SK-N-DZ (cell line): ENCODE results near the gene NR1H4.
"Not testable (repeated sequence)": the region's sequence is repeated elsewhere in the genome, so short reads cannot be mapped to it uniquely, and the experiment has no call there.

Source experiments
- DNase-seq: peaks from one replicate; pipeline ENCODE4 v3.0.0-alpha.2; 2015; ENCODE audit warnings: low spot score

Gene NR1H4

DNA sequence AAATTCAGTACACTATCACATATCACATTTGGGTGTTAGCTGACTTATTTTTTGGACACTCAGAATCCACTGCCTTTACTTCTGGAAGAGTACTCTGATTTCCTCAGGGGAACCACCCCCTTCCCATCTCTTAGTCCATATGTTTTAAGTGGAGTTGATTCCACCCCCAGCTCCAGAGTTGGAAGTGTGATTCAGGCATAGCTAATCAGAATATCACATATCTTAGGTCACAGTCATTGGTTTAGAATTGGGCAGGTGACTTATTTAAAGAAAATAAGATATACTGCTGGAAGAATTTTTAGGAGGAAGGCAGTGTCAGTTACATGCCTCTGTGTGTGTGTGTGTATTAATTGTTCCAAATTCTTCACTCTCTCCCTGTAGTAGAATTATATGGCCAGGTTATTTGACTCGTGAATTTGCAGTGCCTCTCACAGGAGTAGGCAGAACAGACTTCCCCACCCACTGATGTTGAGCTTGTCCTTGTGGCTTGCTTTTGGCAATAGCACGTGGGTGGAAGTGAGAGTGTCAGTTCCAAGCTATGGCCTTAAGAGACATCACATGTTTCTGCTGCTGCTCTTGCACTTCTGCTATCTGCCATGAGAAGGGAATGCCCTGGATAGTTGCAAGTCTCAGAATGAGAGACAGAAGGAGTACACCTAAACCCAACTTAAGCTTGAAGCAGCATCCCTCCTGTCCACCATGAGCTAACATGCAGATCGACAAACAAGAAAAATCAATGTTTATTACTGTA is 93.4 kb downstream of the NR1H4 start:
- DNase-seq, result no peak

DNA sequence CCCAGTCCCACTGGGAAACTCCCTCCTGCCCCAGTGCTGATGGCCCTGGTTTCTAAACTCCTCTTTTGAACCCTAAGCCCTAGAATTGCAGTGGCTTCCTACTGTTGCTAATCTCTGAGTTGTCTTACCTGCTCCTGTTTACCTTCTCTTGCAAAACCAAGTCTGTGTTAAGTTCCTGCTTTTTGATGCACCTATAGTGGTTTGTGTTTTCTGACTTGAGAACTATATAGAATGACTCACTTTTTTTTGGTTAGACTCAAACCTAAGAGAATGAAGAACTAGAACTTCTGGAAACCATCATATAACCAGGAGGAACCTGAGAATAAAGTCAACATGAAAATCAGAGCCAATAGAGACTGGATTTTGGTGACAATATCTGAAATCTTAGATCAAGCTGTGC is 94.3 kb downstream of the NR1H4 start:
- DNase-seq, result no peak

DNA sequence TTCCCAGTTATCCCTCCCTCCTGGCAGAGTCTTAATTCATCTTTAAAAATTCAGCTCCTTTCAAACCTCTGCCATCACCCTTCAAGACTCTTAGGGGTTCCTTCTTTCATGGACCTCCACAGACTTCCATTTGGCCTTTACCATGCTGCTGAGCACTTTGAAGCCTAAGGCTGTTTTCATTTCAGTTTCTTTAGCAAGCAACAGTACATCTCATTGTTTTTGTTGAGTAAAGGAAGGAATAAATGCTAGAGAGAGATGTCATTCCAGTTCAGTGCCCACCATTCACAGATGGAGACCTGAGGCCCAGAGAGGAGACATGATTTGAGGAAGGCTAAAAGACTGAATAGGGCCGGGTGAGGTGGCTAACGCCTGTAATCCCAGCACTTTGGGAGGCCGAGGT is 98.5 kb downstream of the NR1H4 start:
- no peak for DNase-seq

DNA sequence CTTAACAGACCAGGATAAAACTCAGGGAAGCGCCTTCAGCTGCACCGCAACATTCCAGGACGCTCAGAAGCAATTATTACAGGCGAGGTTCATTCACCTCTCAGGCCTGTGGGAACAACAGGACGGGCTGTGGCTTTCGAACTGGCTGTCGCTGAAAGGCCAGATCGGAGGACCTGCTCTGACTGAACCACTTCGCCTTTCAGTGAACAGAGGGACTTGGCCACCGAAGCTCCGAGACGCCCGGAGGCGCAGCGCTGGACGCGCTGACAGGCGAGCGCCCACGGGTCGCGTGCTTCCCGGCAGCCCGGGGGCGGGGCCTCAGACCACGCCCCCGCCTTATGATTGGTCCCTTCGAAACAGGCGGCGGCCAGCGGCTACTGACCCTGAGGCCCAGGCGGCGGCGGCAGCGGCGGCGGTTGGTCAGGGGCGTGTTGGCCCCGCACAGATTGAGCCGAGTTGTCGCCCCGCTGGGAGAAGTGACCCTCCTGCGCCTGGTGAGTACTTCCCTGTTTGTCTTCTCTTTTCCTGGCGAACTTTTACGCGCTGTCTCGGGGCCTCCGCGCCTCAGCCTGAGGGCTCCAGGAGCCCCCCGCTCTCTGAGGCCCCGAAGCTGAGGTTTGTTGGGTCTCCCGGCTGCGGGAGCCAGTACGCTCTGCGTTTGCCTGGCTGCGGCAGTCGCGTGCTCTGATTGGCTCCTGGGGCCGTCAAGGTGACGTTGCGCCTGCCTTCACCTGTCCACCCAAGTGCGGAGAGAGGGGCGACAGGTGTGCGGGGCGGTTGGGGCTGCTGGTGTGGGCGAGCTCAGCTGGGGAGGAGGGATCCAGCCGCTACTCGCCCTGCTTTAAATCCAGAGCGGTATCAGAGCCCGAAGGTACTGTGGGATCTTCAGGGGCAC is 99.9 kb downstream of the NR1H4 start, which contains the start of gene GAS2L3:
Gene GAS2L3 (plus strand): TSS at position 393 of the 895 bp plus-strand sequence. CDS start 21,221 bp downstream, outside the sequence.
- DNase-seq, result peak; percentile 91

DNA sequence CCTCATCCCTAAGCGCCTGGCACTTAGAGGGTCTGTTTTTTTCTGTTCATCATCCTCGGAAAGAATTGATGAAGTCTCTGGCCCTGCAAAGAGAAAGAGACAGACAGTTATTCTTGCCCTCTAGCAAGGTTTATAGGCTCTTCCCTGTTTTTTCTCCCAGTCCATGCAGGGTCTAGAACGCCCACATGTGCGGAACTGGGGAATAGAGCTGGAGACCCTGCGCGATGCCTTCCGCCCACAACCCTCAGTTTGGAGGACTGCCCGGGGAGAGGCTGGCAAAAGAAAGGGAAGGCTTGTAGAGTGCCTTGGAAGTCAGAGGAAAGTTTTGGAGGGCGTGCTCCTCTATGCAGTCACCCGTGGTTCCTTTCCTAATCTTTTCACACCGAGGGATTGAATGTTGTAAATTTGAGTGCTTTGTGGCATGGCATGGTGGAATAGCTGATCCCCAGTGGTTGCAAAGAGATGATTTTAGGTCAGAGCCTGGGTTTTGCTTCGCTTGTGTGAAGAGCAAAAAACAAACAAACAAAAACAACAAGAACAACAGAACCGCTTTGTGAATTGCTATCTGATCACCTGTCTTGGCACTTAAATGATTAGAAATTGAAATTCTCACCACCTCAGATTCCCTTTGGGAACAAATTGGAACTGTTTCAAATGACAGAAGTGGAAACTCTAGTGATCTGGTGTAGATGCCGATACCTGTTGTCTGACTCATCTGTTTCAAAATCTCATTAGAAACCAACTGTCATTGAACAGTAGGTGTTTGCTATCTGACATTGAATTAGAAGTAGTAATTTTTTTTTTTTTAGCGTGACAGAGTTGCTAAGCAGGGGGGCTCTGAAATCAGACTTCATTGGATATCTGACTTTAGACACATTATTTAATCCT is 100.8 kb downstream of the NR1H4 start:
- peak; percentile 32 for DNase-seq

DNA sequence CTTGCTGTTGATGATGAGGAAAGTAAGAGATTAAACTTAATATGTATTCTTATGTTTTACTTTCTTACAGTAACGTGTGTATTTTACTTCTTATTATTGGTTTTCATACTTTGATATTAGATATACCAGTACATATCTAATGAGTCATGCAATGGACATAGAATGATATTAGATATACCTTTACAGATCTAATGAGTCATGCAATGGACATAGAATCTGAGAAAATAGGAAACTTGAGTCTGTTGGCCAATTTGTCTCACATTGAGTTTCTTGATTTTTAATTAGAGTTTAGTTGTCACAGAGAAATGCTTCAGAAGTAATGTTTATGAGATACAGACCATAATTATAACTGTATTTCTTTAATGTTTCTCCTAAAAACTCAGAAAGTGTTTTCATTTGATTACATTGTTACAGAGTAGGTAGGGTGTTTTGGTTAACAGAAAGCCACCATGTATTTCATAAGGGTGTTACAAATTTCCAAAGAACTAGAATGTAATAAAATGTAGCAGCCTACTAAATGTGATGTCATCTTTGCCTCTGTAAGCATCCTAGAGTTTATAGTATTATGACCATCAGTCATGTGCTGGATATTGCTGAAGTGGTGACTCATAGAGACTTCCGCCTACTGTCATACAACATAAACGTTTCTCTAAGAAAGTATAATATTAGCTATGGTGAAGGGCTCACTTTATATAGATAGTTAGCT is 102.8 kb downstream of the NR1H4 start:
- DNase-seq, result no peak

DNA sequence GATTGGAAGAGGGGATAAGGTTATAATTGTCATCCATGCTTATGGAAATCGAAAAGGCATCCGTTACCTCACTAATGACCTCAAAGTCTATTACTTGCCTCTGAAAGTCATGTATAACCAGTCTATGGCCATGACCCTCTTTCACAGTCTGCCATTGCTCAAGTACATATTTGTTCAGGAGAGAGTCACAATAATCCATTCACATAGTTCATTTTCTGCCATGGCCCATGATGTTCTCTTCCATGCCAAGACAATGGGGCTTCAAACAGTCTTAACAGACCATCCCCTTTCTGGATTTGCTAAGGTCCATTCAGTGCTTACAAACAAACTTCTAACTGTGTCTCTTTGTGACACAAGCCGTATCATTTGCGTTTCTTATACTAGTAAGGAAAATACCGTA is 105.3 kb downstream of the NR1H4 start:
- no peak for DNase-seq

DNA sequence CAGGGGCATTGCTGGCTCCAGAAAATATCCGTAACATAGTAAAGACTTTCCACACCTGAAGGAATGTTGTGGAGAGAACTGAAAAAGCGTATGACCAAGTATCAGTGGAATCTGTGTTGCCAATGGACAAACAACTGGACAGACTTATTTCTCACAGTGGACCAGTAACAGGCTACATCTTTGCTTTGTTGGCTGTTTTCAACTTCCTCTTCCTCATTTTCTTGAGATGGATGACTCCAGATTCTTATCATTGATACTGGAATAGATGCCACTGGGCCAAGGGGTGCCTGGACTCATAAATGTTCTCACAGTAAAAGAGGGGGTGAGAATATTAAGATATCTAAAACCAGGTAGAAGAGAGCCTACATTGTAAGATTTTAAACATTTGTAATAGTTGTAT is 106.2 kb downstream of the NR1H4 start:
- DNase-seq, result no peak

DNA sequence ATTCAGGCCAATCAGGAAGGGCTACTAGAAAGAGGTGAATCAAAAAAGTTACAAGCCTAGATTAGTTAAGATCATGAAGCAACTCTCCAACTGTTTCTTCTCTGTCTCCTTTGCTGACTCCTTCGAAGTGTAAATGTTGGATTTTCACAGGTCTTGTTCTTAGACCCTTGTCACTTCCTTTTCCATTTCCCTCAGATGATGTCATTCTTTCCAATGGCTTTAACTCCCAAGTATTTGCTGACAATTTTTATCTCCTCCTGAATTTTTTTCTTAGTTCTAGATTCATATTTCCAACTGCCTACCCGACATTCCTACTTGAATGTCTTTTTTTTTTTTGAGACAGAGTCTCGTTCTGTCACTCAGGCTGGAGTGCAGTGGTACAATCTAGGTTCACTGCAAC is 110.6 kb downstream of the NR1H4 start:
- no peak for DNase-seq

DNA sequence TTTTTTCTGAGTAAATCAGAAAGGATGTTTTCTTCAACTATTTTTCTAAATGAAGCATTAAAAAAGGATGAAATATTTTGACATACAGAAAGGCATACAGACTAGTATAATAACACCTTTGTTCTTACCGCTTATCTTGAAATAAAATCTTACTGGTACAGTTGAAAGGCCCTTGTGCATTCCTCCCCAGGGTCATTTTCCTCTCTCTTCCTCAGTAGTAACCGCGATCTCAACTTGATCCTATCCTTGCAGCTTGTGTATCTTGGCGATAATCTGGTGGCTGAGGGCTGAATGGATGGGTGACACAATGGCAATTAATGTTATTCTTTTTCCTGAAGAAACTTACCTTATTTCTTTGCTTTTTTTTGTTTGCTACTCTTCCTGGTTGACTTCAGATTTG is 118.3 kb downstream of the NR1H4 start:
- DNase-seq, result no peak

DNA sequence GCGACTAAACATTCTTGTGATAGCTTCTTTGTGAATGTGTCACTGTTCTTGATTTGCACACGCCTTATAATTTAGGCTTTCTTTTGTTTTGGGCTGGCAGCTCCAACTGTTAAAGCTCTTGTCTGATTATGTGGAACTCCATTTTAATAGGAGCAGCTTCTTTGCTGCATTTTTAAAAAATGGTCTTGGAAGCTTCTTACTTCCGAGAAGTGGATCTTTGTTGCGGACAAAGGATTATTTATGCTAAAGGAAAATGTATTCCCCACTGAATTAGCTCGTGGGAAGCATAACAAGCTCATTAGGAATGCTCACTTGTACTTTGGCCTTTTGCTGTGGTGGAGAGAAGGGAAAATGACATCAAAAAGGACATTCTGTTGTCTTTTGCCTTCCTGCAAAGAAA is 119.8 kb downstream of the NR1H4 start:
- DNase-seq, result no peak

DNA sequence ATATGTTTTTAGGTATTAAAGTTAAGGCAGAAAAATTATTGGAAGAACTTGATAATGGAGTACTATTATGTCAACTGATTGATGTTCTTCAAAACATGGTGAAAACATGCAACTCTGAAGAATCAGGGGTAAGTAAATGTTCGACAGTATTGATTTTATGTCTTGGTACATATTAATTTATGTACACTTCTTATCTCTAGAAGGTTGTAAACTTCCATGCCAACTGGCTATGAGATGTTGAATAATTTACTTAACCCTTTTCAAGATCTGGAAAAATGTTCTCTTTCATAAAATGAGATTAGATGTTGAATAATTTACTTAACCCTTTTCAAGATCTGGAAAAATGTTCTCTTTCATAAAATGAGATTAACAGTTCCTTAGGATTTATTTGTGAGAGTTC is 128.0 kb downstream of the NR1H4 start:
- no peak for DNase-seq

DNA sequence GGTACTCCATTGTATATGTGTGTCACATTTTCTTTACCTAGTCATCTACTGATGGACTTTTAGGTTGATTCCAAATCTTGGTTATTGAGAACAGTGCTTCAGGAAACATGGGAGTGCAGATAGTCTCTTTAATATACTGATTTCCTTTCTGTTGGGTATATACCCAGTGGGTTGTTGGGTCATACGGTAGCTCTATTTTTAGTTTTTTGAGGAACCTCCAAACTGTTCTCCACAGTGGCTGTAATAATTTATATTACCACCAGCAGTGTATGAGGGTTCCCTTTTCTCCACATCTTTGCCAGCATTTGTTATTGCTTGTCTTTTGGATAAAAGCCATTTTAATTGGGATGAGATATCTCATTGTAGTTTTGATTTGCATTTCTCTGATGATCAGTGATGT is 129.3 kb downstream of the NR1H4 start:
- DNase-seq, result not testable (repeated sequence)

DNA sequence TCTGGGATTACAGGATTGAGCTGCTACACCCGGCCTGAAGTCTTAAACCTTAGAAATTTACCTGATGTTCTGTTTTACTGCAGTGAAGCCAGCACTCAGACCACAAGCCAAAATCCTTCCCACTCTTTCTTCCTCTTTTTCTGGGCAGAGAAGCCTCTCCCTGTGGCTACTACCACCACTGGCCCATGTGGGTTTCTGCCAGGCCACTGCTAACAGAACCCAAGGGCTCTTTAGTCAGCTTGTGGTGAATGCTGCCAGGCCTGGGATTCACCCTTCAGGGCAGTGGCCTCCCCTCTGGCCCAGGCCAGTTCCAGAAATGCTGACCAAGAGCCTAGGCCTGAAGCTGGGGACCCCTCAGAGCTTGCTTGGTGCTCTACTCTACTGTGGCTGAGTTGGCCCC is 135.1 kb downstream of the NR1H4 start:
- DNase-seq, result no peak

DNA sequence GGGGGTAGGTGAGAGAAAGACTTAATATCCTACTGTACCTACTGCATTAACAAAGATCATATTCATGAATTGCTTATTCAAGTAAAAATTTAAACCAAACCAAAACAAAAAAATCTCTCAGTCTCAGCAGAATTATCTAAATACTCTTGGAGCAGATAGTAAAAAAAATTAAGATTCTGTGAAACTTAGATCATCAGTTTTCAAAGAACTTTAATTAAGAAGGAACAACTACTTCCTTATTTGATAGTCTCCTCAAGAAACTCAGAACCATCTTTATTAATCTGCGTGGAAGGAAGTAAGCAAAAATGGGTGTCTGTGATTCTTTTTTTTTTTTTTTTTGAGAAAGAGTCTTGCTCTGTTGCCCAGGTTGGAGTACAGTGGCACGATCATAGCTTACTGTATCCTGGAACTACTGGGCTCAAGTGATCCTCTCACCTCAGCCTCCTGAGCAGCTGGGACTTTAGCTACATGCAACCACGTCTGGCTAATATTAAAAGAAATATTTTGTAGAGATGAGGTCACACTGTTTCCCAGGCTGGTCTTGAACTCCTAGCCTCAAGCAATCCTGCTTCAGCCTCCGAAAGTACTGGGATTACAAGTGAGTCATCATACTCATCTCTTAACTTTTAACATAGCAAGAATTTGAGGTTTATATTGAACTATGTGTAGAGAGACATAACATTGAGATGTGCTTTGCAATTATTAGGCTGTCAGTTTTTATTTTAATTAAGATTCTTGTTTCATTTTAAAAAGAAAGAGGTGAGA is 137.2 kb downstream of the NR1H4 start:
- DNase-seq, result no peak

DNA sequence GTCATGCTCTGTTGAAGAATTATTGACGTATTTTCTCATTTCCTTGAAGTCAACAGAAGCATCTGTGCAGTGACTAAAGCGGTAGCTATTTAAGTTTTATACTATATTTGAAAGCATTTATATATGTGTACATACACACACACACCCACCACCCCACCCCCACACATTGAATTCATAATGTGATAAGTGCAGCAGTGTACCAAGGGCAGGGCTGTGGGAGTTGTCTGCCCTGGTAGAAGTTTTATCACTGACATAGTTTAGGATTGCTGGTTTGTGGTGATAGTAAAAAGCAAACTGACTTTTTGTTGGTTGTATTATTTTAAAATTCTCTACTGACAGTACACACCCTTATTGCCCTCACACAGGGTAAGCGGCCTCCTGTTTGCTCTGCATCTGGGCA is 138.9 kb downstream of the NR1H4 start:
- DNase-seq, result no peak
